ENCODE data around the gene RNF144A.
"Not testable (repeated sequence)": the region's sequence is repeated elsewhere in the genome, so short reads cannot be mapped to it uniquely, and the experiment has no call there.

Gene RNF144A

DNA sequence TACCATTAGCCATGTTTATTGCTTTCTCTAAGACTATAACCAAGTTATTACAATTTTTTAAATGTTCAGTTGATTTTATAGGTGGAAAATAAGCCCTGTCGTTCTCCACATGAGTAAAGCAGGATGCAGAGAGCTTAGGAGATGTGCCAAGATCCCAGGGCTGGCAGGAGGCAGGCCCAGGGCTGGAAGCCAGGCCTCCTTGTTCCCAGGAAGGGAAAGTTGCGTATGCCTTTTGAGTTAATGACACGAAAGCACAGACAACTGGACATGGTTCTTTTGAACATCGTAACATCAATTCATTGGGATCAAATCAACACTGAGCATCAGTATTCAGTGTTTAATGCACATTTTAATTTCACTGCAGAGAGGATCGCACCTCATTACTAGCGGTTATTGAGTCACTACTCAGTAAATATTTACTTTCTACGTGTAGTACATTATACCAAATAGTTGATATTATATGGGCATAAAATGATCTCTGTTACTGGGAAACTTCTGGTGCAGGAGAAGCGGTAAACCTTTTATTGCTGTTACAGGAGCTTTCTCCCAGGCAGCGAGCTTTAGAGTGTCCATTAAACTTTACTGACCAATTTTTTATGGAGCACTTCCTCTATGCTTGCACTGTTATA is 60.0 kb downstream of the RNF144A start:
- DNase-seq, result no peak

DNA sequence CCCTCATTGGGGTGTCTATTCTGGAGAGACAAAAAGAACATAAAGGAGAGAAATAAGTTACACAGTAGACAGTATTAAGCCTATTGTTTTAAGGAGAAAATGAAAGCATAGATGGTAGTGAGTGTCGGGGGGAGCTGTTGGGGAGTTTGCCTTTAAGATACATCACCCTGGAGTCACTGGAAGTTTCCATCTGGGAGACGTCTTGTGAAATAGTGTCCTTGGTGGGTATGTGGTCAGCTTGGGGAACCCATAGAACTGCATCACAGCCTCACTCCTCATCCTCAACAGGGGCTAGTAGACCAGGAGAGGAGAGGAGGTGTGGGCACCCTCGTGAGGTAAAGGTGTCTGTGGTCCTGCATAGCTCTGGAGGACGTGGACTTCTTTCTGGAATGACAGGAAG is 60.6 kb downstream of the RNF144A start:
- no peak for DNase-seq

DNA sequence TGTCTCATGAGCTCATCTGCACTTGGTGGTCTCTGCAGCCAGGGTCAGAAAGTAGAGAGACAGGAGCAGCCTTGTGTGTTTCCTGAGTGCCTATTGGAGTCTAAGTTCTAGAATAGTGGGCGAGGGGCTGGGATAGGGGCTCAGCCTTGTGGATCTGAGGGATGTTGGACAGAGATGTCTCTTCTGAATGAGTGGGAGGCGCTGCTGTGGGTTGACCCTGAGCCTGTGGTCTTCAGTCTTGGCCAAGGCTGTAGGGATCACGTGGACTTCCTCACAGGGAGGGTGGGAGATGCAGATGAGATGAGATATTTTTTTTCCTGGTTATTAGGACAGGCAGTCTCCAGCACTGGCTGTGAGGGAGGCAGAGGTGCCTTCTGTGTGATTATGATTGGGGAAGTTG is 61.8 kb downstream of the RNF144A start:
- DNase-seq, result no peak

DNA sequence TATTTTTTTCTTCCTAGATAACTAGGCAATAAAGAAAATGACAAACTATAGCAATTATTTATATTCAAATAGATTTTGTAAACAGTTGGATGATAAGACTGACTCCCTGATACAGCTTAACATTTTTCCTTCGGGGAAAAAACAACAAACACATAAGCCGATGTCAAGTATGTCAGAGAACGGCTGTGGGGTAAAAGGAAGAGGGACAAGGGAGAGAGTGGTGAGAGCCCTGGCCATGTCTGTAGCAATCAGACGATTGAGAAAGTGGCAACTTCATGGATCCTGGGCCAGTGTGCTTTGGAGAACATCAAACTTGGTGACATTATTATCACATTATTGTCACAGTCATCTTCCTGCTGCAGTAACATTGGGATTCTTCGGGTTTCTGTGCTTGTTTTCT is 65.2 kb downstream of the RNF144A start:
- DNase-seq, result no peak

DNA sequence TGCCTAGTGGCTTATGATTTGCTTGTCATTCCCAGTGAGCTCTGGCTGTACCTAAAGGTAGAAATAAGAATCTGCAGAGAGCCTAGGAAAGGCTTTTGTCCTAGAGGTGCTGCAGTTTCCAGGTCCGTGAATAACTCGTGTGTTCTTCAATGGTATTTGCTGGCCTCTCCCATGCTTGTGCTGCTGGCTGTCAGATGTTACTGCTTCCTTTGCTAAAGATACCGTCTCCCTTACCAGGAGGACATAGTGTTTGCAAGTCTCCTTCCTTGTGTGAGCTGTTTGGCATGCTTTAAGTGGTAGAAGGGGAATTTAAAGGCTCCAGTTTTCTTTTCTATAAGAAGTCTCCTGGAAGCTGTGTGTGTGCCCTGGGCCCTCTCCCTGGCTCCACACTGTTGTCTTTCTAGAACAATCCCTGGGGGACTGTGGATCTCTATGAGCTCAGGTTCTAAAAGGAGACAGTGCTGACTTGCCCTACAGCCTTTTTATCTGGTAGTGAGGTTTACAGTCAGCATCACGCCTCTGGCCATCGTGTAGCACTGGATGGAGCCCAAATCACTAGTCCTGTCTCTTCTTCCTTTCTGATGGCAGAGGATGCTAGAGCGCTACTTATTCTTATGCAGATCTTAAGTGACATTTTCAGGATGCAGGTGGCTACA is 65.8 kb downstream of the RNF144A start:
- DNase-seq, result no peak

DNA sequence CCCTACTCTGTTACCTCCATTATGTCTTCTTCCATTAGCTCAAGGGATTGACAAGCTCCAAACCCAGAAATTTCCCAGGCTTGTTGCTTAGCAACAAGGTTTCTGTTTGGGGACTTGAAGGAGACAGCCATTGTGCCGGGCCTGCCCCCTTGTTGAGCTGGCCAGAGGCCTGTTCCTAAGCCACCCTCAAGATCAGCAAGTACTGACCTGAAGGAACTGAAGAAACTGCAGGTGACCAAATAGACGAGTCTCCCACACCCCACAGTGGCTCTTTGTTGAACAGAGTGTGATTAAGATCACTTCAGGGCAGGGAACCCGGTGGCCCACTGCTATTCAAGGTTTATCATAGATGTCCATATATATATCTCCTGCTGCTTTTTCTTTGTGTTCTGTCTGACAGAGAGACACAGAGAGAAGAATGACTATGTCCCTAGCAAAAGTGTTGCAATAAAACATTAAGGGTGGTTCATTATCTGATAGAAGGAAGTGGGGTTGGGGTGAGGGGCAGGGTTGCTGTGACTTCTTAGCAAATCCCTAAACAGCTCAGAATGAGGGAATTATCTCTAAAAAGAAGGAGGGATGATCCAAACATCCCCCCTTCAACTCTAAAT is 69.2 kb downstream of the RNF144A start:
- DNase-seq, result no peak

DNA sequence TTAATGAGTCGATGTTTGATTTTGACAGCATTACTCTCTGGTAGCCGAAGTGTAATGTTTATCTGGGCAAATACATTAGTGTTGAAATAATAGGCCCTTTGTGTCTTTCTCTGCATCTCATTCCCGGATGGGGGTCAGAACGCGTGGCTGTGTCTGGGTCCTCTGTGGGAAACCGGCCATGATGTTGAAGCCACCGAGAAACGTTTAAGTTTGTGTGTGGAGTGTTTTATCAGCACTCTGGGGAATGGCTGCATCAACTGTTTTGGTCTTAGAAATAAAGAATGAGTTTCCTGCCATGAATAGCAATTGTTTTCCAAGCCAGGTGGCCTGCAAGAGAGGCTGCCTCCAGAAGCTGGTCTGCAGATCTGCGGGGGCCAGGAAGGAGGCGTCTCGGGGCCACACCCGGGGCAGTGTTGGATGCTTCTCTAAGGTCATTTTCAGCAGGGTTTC is 69.7 kb downstream of the RNF144A start:
- DNase-seq, result no peak

DNA sequence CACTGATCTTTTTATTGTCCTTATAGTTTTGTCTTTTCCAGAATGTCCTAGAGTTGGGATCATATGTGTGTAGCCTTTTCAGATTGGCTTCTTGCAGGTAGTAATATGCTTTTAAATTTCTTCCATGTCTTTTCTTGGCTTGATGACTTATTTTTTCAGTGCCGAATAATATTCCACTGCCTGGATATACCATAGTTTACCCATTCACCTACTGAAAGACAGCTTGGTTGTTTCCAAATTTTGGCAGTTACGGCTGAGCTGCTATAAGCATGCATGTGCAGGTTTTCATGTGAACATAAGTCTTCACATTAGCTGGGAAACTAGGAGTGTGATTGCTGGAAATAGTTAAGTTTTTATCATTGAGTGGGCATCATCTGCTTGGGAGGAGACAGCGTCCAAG is 73.7 kb downstream of the RNF144A start:
- DNase-seq, result no peak

DNA sequence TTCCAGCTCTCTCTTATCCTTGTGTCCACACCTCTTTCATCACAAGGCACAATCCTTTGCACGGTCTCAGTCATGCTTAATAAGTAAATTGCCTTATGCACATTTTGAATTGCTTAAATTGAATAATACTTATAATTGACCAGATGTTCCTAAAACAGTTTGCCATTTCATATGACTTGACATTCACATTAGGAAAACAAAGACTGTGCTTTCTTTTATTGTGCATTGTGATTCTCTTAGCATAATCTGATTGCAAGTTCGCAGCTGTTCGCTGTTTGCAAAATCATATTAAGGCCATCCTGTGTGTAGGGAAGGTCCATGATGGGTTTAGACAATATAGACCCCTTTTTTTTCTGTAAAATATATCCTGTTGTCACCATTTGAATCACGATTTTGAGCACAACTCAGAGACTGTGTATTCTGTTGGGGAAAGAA is 75.6 kb downstream of the RNF144A start:
- DNase-seq, result no peak

DNA sequence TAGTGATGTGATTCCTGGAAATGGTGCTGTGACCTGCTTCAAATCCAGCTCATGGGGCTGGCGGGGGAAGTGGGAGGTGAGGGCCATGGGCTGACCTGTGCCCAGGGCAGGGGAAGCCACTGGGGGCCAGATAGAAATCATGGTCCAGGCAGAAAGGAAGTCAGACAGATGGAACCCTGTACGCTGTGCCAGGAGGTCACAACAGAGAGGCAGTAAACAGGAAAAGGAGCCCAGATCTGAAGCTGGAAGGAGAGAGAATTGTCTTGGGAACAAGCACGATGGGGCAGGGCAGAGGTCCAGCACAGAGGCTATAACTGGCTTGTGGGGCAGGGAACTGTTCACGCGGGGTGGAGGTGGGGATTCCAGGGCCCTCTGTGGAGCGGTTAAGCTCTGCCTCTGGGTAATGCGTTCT is 76.0 kb downstream of the RNF144A start:
- DNase-seq, result no peak

DNA sequence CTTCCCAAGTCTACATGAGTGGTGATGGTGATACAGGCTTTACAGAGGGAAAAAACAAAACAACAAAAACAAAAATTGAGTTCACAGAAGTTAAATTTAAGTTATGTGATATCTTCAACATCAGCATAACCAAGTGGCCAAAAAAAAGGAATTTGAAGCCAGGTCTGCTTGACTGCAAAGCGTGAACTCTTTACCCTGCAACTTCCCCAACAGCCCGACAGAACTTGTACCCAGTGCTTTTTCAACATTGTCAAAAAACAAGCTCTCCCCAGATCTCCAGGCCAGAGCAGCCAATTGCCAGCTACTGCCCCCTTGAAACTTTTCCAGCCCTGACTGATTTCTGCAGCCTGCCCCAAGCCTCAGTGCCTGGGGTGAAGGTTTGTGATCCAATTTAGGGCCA is 76.7 kb downstream of the RNF144A start:
- no peak for DNase-seq

DNA sequence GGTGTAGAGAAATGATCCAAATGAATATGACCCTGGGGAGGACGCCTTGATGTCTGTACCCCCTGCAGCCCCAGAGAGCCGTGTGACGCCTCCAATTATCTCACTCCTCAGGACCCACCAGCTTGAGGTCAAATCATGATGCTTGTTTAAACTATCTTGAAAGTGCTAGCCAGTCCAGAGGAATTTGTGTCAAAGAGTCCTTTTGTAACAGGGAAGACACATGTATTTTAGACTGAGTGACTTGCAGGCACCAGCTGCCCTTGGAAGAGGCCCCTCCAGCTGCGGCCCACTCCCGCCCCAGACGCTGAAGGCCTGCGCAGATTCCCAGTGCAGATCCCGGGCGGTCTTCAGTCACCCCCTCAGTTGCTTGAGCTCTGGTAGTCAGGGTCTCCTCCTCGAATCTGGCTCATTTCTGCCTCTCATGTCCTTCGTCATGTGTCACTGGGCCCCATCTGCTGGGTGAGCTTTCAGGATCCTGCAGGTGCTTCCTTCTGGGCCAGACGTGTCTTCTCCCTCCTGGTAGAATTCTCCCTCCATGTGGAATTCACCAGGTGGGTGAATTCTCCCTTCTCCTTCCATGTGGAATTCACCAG is 77.4 kb downstream of the RNF144A start:
- DNase-seq, result no peak

DNA sequence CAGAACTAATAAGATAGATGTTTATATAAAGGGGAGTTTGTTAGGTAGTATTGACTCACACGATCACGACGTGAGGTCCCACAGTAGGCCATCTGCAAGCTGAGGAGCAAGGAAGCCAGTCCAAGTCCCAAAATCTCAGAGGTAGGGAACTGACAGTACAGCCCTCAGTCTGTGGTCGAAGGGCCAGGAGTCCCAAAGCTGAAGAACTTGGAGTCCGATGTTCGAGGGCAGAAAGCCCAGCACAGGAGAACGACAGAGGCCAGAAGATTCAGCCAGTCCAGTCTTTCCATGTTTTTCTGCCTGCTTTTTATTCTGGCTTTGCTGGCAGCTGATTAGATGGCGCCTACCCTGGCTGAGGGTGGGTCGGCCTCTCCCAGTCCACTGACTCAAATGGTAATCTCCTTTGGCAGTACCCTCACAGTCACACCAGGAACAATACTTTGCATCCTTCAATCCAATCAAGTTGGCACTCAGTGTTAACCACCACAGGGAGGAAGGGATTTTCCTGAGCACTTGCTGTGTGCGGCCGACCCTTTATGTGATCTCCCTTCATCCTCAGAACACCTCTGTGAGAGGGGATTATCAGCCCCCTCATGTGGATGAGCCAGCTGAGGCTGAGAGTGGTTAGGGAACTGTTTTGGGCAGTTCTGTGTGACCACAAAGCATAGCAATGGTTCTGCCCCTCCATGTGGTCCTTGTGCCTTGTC is 78.3 kb downstream of the RNF144A start:
- DNase-seq, result no peak

DNA sequence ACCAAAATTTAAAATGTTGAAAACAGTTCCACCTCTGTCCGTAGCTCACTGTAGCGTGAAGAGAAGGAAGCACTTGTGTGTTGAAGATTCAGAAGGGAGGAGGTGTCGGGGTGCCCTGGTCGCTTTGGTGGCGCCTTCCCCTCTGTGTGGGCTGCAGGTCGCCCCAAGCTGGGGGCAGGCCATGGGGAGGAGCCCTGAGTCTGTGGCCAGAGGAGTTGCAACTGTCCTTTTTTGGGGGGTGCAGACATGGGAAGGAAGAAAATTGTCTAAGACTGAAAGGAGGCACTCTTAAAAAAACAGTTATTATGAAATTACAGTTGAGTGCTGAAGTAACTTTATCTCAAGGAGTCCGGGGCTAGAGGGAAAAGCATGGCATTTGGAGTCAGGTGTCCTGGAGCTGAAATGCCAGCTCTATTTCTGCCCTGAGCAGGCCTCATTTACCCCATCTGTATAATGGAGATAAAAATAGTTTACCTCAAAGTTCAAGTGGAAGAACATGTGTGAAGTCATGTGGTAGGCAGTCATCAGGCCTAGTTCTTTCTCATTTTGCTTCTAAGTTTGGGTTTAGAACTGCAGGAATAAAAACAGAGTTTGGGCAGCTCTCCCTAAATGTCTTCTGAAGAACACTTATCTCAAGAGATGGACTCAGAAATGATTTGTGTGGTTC is 82.1 kb downstream of the RNF144A start:
- no peak for DNase-seq

DNA sequence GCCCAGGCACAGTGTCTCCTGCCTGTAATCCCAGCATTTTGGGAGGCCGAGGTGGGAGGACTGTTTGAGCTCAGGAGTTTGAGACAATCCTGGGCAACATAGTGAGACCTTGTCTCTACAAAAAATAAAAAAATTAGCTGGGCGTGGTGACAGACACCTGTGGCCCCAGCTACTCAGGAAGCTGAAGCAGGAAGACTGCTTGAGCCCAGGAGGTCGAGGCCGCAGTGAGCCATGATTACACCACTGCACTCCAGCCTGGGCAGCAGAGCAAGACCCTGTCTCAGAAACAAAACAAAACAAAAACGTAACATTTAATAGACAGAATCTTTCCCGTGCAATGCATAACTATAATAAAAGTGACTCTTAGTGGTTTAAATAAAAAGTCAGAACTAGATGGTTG is 84.2 kb downstream of the RNF144A start:
- DNase-seq, result not testable (repeated sequence)

DNA sequence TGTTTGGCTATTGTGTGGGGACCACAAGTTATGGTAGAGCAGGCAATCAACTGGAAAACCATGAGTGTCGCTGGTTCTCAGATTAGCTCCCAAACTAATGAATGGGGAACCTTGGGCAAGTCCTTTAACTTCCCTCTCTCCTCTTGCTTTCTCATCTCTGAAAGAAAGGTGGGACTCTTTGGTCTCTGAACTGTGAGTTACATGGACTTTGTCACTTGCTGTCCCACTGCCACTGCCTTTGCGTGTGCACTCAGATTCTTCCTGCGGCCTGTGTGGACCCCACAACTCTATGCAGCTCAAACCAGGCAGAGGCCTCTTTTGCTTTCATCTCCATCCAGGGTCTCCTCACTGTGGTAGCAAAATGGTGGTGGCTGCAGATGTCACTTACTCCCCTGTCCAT is 86.7 kb downstream of the RNF144A start:
- no peak for DNase-seq

DNA sequence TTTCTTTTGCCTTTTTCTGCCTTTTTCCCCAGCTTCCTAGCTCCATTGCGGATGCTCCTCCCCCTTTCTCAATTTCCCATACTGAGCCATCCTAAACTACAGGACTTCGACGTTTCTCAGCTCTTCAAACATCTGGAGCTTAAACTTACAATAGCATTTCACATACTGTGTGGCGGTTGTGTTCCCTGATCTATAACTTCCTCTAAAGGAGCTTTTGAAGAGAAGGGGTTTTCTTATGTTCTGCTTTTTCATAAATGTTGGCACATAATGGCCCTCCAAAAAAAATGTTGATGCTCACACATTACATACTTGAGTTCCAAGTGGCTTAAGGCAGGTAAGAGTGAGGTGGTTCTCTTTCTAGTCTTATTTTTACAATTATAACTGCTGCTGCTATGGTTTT is 87.4 kb downstream of the RNF144A start:
- DNase-seq, result no peak

DNA sequence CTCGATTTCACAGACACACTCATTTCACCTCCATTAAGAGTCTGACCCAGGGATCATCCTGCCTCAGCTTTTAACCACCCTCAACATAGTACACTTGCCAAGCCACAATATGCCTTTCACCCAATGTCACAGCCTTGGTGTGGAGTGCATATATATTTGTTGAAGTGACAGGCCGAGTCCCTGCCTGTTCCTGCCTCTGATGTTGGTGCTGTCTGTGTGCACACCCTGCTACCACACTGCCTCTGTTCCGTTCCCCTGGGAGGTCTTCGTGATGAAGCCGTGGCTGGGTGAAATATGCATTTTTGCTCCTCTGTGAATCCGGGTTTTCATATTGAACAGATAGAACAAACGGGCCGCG is 90.3 kb downstream of the RNF144A start:
- DNase-seq, result no peak

DNA sequence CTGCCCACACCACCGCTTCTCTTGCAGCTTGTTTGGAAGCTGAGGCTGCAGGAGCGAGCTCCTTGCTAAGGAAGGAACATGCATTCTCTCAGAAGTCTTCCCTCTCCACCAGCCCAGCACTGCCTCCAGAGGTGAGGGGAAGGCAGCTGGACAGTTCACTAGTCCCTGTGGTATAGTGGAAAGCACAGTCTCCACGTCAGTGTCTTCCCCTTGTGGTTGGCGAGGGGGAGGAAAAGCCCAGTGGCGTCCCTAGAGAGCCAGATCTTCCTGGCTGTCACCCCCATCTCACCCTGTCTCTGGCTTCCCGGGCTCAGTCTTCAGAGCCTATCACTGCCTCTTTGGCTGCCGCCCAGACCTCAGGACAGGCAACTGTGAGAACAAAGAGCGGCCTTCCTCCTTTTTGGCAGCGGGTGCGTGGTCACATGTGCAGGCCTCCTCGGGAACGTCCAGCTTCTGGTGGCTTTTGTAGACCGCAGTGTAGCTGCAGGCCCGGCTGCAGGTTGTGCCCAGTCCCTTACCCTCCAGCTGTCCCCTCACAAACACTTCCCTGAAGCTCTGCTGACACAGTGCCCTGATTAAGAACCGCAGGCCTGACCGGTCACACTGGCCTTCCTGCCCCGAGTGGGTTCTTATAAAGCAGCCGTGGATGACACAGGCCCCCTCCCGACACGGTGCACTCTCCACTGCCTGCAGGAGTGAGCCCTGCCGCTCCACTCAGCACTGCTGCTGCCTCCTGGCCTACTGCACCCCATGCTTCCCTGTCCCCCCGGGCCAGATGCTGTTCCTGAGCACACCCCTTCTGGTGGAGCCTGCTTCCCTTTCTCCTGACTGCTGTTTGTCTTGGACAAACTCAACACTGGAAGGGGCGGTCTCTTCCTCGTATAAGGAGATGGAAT is 90.9 kb downstream of the RNF144A start:
- no peak for DNase-seq

DNA sequence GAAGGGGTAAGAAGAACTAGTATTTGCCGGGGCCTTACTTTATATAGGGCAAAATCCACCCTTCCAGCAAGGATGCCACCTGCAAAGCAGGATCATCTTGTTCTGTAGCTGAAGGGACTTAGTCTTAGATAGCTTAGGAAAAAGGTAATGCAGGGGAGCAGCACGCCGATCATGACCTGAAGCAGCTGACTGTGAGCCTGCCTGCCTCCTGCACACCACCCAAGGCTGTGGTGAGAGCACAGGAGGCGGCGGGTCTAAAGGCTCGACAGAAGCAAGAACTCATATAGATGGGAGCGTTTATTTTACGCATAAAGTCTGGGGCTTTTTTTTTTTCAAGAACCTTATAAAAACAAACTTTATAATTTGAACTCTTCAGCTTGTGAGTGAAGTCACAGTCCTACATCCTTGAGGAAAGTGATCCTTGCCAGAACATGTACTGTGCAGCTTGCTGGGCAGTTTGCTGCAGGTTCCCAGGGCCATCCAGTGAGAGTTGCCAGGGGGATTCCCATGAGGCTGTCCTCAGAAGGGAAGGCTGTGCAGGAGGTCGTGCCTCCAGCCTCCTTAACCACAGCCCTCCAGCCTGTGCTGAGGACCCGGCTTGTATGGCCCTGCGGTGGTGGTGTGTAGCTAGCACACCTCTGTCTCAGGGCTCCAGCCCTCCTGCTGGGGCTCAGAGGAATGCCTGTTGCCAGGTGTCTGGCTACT is 92.1 kb downstream of the RNF144A start:
- DNase-seq, result no peak

DNA sequence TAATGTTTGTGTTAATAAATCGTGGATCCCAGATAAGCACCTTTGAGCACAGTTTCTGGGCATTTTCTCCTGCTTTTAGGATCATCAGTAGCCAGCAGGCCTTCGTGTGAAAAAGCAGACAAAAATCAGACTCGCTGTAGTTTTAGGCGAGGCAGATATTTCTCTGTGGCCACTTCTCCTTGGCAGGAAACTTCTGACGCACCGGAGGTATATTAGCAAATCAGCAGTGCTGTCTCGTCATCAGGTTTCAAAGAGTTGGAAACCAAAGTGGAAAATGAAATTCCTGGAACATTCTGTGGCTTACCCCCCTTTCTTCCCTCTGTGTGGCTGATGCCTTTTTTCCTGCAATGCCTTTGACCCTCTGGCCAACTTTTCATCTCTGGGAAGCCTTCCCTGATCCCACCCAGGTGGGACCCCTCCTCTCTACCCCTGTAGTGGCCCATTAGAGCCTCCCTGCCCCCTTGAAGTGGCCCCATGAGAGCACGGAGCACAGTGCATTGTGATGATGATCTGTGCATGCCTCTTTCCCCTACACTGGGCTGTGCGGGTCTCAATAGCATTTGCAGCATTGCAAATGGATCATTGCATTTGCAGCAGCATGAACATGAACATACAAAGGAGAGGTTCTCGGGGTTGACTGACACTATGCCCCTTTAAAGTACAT is 93.3 kb downstream of the RNF144A start:
- no peak for DNase-seq
